HG03280 (cell line): ENCODE results near the gene PRKACA.

Experiments used
- ATAC-seq: cut with Tn5 transposase; IDR thresholded peaks from one replicate; pipeline ENCODE4 v1.9.1; 2021; ENCODE audit warnings: mild to moderate bottlenecking, moderate library complexity; ENCODE audit not compliant: unreplicated experiment

The PRKACA gene

DNA sequence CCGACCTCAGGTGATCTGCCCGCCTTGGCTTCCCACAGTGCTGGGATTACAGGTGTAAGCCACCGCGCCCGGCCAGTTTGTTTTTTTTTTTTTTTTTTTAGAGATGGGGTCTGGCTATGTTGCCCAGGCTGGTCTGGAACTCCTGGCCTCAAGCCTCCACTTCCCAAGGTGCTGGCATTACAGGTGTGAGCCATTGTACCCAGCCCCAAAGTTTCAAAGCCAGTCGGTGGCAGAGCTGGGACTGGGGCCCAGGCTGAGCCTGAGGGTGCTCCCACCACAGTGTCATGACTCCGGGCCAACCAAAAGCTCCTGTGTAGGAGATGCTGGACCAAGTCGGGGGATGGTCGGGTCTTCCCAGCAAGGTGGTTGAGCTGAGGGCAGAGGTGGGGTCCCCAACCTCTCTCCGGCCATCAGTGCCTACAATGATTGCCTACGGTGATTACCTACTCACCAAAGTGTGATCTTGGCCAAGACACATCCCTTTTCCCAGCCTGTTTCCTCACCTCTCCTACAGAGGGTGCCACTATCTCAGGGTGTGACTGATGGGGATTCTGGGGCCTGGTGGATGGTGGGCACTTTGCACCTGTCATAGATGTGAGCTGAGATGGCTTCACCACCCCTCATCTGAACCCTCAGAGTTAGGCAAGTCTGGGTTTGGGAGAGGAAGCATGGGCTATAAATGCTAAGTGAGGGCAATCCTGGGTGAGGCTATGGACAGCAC lies 21.1 kb downstream of the PRKACA start:
- no peak for ATAC-seq

DNA sequence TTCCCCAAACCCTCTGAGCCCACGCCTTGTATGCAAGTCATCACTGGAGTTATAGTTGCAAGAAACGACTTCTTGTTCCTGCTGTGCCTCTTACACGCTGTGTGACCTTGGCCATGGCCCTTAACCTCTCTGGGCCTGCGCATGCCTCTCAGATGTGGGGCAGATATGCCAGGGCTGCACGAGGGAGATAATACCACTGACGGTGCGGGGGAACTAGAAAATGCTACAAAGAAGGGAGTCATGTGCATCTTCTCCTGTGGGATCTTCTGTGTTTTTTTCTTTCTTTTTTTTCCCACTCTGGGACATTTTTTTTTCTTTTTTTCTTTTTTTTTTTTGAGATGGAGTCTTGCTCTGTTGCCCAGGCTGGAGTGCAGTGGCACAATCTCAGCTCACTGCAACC lies 22.7 kb downstream of the PRKACA start:
- no peak for ATAC-seq

- no peak for ATAC-seq
These were observed 24.3 kb downstream of the PRKACA start for GRCh38 chr19:14093117-14093823.

GRCh38 chr19:14091813-14092462 lies 25.6 kb downstream of the PRKACA start:
- peak; percentile 13 for ATAC-seq

GRCh38 chr19:14091081-14091812 lies 26.3 kb downstream of the PRKACA start:
- ATAC-seq, result peak; percentile 58

DNA sequence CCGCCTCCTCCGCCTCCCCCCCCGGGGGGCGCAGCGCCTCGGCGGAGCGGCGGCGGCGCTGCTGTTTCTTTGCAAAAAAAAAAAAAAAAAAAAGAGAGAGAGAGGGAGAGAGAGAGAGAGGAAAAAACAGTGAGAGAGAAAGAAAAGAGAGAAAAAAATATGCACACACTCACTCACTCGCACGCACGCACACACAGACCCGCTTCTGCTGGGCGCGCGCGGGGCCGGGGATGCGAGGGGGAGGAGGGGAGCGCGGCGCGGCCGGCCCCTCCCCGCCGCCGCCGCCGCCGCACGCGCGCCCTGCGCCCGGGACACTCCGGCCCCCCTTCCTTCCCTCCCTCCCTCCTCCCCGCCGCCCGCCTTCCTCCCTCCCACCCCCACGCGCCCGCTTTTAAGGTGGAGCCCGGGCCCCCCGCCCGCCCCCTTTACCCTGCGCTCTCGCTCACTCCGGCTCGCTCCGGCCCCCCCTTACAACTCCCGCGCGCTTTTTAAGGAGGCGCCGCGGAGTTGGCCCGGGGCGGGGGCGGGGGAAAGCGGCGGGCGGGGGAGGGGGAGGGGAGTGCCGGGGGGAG lies 27.0 kb downstream of the PRKACA start, which contains the start of gene SAMD1:
TSS of gene SAMD1 (minus strand) at position 243 of the 572 bp plus-strand sequence.
- ATAC-seq, result peak; percentile 42

DNA sequence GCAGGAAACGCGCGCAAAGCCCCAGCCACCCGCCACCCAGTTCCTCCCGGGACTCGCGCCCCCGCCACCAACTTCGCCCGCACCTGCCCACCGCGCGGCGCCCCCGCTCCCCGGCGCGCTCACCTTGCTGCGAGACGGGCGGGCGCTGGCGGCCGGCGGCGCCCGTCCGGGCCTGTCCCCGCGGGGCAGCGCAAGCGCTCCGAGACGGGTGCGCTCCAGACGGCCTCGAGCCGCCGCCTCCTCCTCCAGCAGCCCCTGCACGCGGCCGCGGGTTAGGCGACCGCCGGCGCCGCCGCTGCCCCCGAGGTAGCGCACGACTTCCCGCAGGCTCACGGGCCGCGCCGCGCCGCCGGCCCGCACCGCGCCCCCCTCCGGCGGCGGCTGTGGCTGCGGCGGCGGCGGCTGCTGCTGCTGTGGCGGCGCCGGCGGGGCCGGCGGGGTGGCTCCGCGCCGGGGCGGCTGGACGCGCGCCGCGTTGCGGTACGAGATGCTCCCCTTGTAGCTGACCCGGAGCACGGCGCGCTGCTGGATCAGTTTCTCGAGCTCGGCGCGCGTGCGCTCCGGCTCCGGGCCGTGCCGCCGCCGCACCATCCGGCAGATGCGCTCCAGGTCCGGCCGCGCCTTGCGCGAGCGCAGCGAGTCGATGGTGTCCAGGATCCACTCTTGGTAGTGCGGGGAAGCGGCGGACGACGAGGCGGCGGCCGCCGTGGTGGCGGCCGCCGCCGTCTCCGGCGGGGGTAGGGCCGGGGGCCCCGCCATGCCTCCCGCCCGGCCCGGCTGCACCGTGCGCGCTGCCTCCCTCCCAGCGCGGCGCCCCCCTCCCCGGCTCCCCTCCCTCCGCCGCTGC lies 27.7 kb downstream of the PRKACA start:
- no peak for ATAC-seq

GRCh38 chr19:14089412-14089661 lies 28.2 kb downstream of the PRKACA start:
- ATAC-seq, result no peak

- ATAC-seq, result no peak
These were observed 28.7 kb downstream of the PRKACA start for GRCh38 chr19:14088634-14089411.

DNA sequence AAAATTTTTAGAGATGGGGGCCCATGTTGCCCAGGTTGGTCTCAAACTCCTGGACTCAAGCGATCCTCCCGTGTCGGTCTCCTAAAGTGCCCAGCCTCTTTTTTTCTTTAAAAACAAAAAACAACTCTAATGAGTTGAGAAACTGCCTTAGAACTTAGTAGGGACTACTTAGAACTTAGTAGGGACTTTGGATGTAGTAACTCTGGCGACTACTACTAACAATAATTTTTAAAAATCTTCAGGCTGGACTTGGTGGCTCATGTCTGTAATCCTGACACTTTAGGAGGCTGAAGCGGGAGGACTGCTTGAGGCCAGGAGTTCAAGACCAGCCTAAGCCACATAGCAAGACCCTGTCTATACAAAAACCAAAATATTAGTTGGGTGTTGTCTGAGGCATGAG lies 31.5 kb downstream of the PRKACA start:
- no peak for ATAC-seq

- no peak for ATAC-seq
These were observed 32.1 kb downstream of the PRKACA start, which contains the start of gene C19orf67 for GRCh38 chr19:14085309-14085995. Gene C19orf67, minus strand, starts transcription at chr19:14085783. Its CDS starts 156 bp downstream, at chr19:14085627.

DNA sequence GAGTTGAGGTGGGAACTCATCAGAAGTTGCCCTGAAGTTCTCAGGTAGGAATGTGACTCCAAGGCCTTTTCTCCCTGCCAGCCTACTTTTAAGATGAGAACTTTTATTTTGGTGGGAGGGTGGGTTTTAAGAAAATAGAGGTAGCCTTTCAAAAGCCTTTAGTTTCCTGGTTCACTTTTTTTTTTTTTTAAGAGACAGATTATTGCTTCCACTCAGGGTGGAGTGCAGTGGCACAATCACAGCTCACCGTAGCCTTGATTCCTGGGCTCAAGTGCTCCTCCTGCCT lies 34.9 kb downstream of the PRKACA start:
- no peak for ATAC-seq

DNA sequence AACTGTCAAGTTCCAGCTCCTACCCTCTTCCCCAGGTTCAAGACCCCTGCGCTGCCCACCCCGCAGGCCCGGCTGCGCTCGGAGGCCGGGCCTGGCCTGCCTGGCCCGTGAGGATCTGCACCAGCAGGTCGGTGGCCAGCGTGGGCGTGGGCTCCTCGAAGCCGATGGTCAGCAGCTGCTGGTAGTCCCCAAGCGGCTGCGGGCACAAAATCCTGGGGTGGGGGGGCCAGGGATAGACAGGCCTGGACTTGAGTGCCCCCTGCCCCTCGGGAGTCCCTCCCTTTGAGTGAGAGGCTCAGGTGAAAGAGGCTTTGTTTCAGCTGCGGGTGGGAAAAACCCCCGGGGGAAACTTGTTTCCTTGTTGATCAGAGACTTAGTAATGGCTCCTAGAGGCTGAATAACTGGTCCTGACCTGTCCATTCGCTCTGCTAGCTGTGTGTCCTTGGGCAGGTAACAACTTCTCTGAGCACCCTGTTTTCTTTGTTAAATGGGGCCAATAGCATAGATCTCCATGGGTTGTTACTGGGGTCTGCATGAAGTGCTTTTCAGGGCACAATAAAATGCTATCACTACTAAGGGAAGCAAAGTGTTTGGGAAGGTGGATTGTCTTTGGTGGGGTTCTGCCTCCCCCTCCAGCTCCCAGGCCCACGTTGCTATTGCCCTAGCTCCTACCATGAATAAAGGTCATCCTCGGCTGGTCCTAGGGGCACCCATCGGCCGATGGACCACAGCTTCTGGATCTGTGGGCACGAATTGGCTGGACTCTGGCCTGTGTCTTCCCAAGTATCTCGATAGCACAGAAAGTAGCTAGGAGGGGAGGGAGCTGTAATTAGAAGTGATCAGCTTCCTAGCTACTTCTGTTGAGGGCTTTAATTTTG lies 35.5 kb downstream of the PRKACA start:
- no peak for ATAC-seq

- peak; percentile 87 for ATAC-seq
These were observed 36.4 kb downstream of the PRKACA start for GRCh38 chr19:14080887-14081796.

DNA sequence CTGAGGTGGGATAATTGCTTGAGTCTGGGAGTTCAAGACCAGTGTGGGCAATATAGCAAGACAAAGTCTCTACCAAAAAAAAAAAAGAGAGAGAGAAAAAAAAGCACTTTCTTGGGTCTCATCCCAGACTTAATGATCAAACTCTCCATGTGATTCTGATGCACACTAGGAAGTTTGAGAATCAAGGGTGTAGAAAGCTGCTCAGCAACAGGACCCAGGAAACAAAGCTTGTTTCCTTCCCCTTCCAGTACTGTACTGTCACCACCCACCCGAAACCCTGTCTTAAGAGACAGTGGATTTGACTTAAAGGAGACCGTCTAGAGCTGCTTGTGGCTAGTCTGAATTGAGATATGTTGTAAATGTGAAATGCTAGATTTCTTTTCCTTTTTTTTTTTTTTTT lies 39.2 kb downstream of the PRKACA start:
- no peak for ATAC-seq

DNA sequence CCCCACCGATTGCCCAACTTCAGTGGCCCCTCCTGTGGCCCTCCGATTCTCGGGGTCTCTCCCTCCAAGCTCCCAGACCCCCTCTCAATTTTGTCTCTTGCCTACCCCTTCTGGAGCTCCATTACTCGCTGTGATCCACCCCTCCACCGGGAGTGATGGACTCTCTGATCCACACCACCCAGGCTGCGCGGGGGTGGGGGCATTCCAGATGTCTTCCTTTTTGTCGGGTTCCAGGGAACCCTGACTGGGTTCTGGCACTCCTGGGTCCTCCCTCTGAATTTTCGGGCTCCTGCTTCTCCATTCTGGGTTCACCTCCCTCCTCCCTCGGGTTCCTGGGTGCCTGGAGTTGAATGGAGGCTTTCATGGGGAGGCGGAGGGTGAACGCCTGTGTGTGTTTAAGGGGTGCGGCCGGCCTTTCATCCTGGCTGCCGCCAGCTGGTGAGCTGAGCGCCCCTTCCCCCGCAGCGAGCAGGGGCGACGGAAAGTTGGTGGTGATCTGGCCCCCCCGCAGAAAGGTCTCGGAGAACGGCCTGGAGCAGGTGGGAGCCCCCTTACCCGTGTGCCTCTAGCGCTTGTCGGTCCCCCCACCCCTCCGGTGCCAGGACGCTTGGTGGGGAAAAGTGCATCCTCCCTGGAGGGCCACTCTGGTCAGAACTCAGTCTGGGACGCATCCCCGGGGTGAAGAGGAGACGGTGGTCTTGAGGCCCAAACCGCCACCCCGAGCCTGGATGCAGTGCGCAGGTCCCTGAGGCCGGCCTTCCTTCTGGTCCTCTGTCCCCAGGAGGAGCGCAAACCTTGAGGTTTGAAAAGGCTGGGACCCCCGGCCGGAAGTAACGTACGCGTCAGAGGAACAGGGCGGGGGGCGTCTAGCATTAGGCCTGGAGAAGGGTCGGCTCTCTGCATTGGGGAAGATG lies 43.4 kb downstream of the PRKACA start:
- no peak for ATAC-seq
